K562 (cell line): ENCODE data around the gene ARFGAP3. TPM values are rescaled to one million over a fixed set of nuclear protein-coding genes. Genes with fewer than 3 reads are reported as not detected.

ENCODE experiments used
- ATAC-seq: fragments of 200-7000 bp; cut with Tn5 transposase; 3 replicates; pipeline ENCODE4 v1.9.1; 2020; ENCODE audit warnings: moderate library complexity
- BruUV-seq: library from RNA; stranded (reverse); fragments of 400-500 nt; replicated peaks from 2 replicates; lab custom pipeline; 2021; lab: Mats Ljungman, UMichigan
- CTCF ChIA-PET: fragments of 300-600 bp; formaldehyde crosslinking; extraction: SDS; loops from one replicate; lab custom pipeline; 2021; ENCODE audit warnings: low intra/inter-chr PET ratio; lab: Yijun Ruan, JAX
- POLR2A ChIA-PET: fragments of 300-600, 350-650 bp; sonication (Branson Sonifier 250); formaldehyde crosslinking; extraction: SDS; loops from one replicate; lab custom pipeline; 2021; ENCODE audit warnings: antibody characterized with exemption, inconsistent platforms; lab: Yijun Ruan, JAX
- DNase-seq, 4 experiments: peaks; one replicate each; pipeline versions ENCODE4 v3.0.0 to v3.0.0-alpha.2; 2011 to 2018; ENCODE audit warnings: low spot score in 3 of 4, mixed read lengths in 3 of 4; ENCODE audit errors: extremely low read depth in 1 of 4
- FAIRE-seq: peaks from 2 replicates; lab custom pipeline; 2011; peaks lifted over from hg19 to GRCh38; lab: Jason Lieb, UNC
- H2AFZ ChIP-seq: 2 replicates; pipeline ENCODE4 v1.6.0; 2011; ENCODE audit warnings: low read depth, low read length, control low read depth, inconsistent platforms
- H3K27ac ChIP-seq: fragments of 200-600 bp; 3 replicates; pipeline ENCODE4 v1.8.0; 2011; ENCODE audit warnings: low read depth, mild to moderate bottlenecking, control low read depth, inconsistent platforms, low read length, moderate library complexity, mixed read lengths; ENCODE audit errors: extremely low read depth
- H3K27me3 ChIP-seq, 2 experiments: fragments of 300-600 bp in 1 of 2; 2 replicates in 1 of 2; 3 replicates in 1 of 2; pipeline versions ENCODE4 v1.6.0 to v1.8.0; 2011; ENCODE audit warnings: inconsistent platforms in 2 of 2, low read length in 2 of 2, mild to moderate bottlenecking in 1 of 2, mixed read lengths in 1 of 2, moderate library complexity in 1 of 2; ENCODE audit not compliant: control insufficient read depth in 2 of 2, insufficient read depth in 2 of 2
- H3K36me3 ChIP-seq: fragments of 300-600 bp; 3 replicates; pipeline ENCODE4 v1.8.0; 2011; ENCODE audit warnings: mild to moderate bottlenecking, low read length, inconsistent platforms; ENCODE audit not compliant: control insufficient read depth, insufficient read depth
- H3K4me1 ChIP-seq, 2 experiments: fragments of 200-600 bp in 1 of 2; replicated peaks in 1 of 2; 2 replicates in 1 of 2; 3 replicates in 1 of 2; pipeline versions ENCODE4 v1.5.1 to v1.8.0; 2011; ENCODE audit warnings: inconsistent platforms in 2 of 2, low read length in 2 of 2, mild to moderate bottlenecking in 1 of 2, mixed read lengths in 1 of 2, moderate library complexity in 1 of 2; ENCODE audit not compliant: control insufficient read depth in 2 of 2, insufficient read depth in 2 of 2
- H3K4me2 ChIP-seq: 2 replicates; pipeline ENCODE4 v1.6.1; 2011; ENCODE audit warnings: low read length, control low read depth, inconsistent platforms, mixed read lengths; ENCODE audit not compliant: insufficient read depth
- H3K4me3 ChIP-seq: fragments of 200-600 bp; sonication (generic), shearing (Covaris generic); 2 replicates; pipeline ENCODE4 v1.5.1; 2016; ENCODE audit warnings: control low read depth, inconsistent platforms
- H3K79me2 ChIP-seq: fragments of 200-600 bp; 3 replicates; pipeline ENCODE4 v1.8.0; 2011; ENCODE audit warnings: low read length, inconsistent platforms; ENCODE audit not compliant: control insufficient read depth, insufficient read depth
- H3K9ac ChIP-seq, 2 experiments: 2 replicates each; pipeline versions ENCODE4 v1.6.0 to v1.6.1; 2011; ENCODE audit warnings: low read depth in 2 of 2, low read length in 2 of 2, control low read depth in 1 of 2, inconsistent platforms in 1 of 2, mild to moderate bottlenecking in 1 of 2, mixed read lengths in 1 of 2; ENCODE audit not compliant: insufficient read depth in 1 of 2
- H3K9me1 ChIP-seq: one replicate; pipeline ENCODE4 v1.6.0; 2011; ENCODE audit warnings: inconsistent platforms, mild to moderate bottlenecking, low read length, moderate library complexity; ENCODE audit not compliant: control insufficient read depth, insufficient read depth
- H3K9me3 ChIP-seq: replicated peaks from 2 replicates; pipeline ENCODE4 v1.5.1; 2011; ENCODE audit warnings: low read depth, low read length, inconsistent platforms; ENCODE audit not compliant: control insufficient read depth, insufficient read depth
- H4K20me1 ChIP-seq: replicated peaks from 2 replicates; pipeline ENCODE4 v1.6.1; 2011; ENCODE audit warnings: low read length, inconsistent platforms, mixed read lengths; ENCODE audit not compliant: control insufficient read depth, insufficient read depth
- RBM25 ChIP-seq: fragments of 200-400 bp; formaldehyde crosslinking; IDR thresholded peaks from 2 replicates; pipeline ENCODE4 v1.6.1; 2018; ENCODE audit warnings: low read length, low read depth, moderate library complexity; ENCODE audit not compliant: severe bottlenecking
- SMAD3 ChIP-seq: fragments of 450-650 bp; formaldehyde crosslinking; conservative IDR thresholded peaks from 2 replicates; pipeline ENCODE4 v1.4.0; 2020; ENCODE audit warnings: mild to moderate bottlenecking
- SP2 ChIP-seq: IDR thresholded peaks from 2 replicates; pipeline ENCODE4 v1.6.1; 2011; ENCODE audit warnings: mild to moderate bottlenecking, low read depth, low read length, moderate library complexity; ENCODE audit not compliant: poor library complexity, severe bottlenecking; ENCODE audit errors: extremely low read depth
- ZNF121 ChIP-seq: sonication (generic); formaldehyde crosslinking; conservative IDR thresholded peaks from 2 replicates; pipeline ENCODE4 v1.8.0; 2022; ENCODE audit warnings: missing genetic modification reagents
- ZNF561 ChIP-seq: fragments of 450-650 bp; formaldehyde crosslinking; conservative IDR thresholded peaks from 2 replicates; pipeline ENCODE4 v1.4.0; 2020; ENCODE audit warnings: mild to moderate bottlenecking, moderate library complexity
- WGBS: fragments of 100-300 bp; shearing (Covaris generic); methylation state at CpG from one replicate; pipeline ENCODE4 v1.1.6; 2016; ENCODE audit warnings: low coverage, mixed read lengths; ENCODE audit not compliant: insufficient coverage; ENCODE audit errors: missing lambda C conversion rate; 5-methylcytosine and 5-hydroxymethylcytosine counted together
- in situ Hi-C: fragments of 300-500 bp; cut with MboI; formaldehyde crosslinking; loops from 4 replicates; pipeline ENCODE4 v1.15.0; 2018; ENCODE audit warnings: inconsistent platforms, mixed read lengths
- intact Hi-C: fragments of 100-400 bp; cut with micrococcal nuclease; formaldehyde crosslinking; loops from 2 replicates; pipeline ENCODE4 v1.14.2; 2022
- polyA plus RNA-seq, 8 experiments: library from polyadenylated mRNA; depleted of rRNA in 4 of 8; stranded (reverse) in 5 of 8; unstranded in 3 of 8; fragments of >200 nt; fragmentation: Nextera tagmentation in 2 of 8; fragmentation: Illumina TruSeq in 1 of 8; extraction: Ambion mirVana in 2 of 8; extraction: Trizol in 1 of 8; gene quantifications; 2 replicates each; pipeline versions ENCODE4 v1.2.1 to v1.2.3, GENCODE V29; 2011 to 2014; ENCODE audit warnings: inconsistent platforms in 1 of 8, missing spikeins in 1 of 8
- total RNA-seq, 7 experiments: library from RNA; depleted of rRNA in 6 of 7; stranded (reverse); fragments of >200 nt in 6 of 7; fragmentation: Illumina TruSeq in 2 of 7; extraction: Trizol in 2 of 7; gene quantifications; 2 replicates each; pipeline versions ENCODE4 v1.2.1 to v1.2.3, GENCODE V29; 2011 to 2021; ENCODE audit warnings: low replicate concordance in 1 of 7

ARFGAP3 gene
- total and polyA plus RNA-seq, 9 of the 15 experiments (the other 6 are each of a cell fraction or from before 2014, with no cell fraction given): 14.2 to 31.9 (median 22.7) TPM

DNA sequence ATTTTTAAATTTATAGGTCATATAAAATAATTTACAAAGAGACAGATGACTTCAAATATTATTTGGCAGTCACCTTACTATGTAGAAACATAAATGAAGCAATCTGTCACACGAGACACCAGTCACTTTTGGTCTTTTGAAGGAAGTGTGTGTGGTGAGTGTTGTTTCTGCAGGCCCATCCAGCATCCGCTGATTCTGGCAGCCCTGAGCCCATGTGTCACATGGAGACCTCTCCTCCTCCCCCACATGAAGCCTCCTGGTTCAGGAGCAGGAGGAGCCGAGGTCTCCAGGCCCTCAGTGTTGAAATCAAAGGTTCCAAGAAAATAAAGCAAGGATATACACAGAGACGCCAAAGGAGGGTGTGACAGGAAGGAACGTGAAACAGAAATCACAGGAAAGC lies 60.1 kb downstream of the ARFGAP3 start:
- BruUV-seq: no TSS peak

DNA sequence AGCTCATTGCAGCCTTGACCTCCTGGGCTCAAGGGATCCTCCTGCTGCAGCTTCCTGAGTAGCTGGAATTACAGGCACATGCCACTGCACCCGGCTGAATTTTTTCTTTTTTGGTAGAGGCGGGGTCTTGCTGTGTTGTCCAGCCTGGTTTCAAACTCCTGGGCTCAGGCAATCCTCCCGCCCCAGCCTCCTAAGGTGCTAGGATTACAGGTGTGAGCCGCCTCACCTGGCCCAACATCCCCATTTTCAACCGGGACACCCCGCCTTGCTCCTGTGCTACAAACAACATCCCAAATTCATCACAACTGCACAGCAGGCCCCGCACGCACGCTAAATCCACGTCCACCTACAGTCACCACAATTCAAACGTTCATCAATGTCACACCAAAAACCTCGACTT lies 61.0 kb downstream of the ARFGAP3 start:
- no peak overlapping the region for H3K4me3 ChIP-seq
- TF ChIP-seq RBM25: no peak
- TF ChIP-seq ZNF121 (CRISPR knock-in tag): peak; percentile 37; the same call in 1 of the 2 replicates
- H2AFZ ChIP-seq: no peak overlapping the region
- H3K4me2 ChIP-seq: no peak overlapping the region
- ATAC-seq (no peak), DNase-seq (no peak), FAIRE-seq (no peak)
- WGBS: 74% methylated on average over 10 of the region's 12 CpGs
- intact Hi-C loops: no loop called here
- H3K27me3 ChIP-seq: no peaks in the 10 kb centered on the region
- no peaks in the 10 kb centered on the region for H3K79me2 ChIP-seq
- no peaks in the 10 kb centered on the region for H3K9me1 ChIP-seq
- no TSS peak for BruUV-seq
- in situ Hi-C loops: no loop called here
- H3K9me3 ChIP-seq: no peaks in the 10 kb centered on the region
- H3K4me1 ChIP-seq: peaks cover 0 to 19% of the 10 kb centered on the region in 2 experiments; a peak in 2 of 5 replicates
- 0 out of 3 replicates have a peak, but pooled peaks cover 2% of the 10 kb centered on the region for H3K36me3 ChIP-seq
- H4K20me1 ChIP-seq: no peaks in the 10 kb centered on the region
- POLR2A ChIA-PET: no interaction called here
- CTCF ChIA-PET: no interaction called here
- H3K9ac ChIP-seq: no peak overlapping the region
- H3K27ac ChIP-seq: no peak overlapping the region

More for the DNA sequence above, 60.1 kb downstream of the ARFGAP3 start:
- Histone ChIP-seq H3K4me2 (no peak overlapping the region), H3K36me3 (0 out of 3 replicates have a peak, but pooled peaks cover 2% of the 10 kb centered on the region), H4K20me1 (no peaks in the 10 kb centered on the region), H3K79me2 (no peaks in the 10 kb centered on the region), H3K4me3 (no peak overlapping the region), H3K9ac (no peak overlapping the region), H3K9me3 (no peaks in the 10 kb centered on the region), H3K27me3 (no peaks in the 10 kb centered on the region), H3K4me1 (peaks cover 0 to 14% of the 10 kb centered on the region in 2 experiments; a peak in 2 of 5 replicates), H3K27ac (no peak overlapping the region), H3K9me1 (no peaks in the 10 kb centered on the region), H2AFZ (no peak overlapping the region)
- WGBS: 42% methylated on average over 3 of the region's 5 CpGs
- no peak for TF ChIP-seq SP2
- TF ChIP-seq SMAD3: no peak
- TF ChIP-seq ZNF561 (CRISPR knock-in tag): no peak
- FAIRE-seq (no peak), DNase-seq (no peak), ATAC-seq (no peak)
- intact Hi-C loops: no loop called here
- ChIA-PET CTCF (no interaction called here), POLR2A (no interaction called here)
- in situ Hi-C loops: no loop called here
